RCC 7860 (cell line): ENCODE data around the gene PINLYP.

Source experiments
- DNase-seq: peaks from one replicate; pipeline ENCODE4 v3.0.0-alpha.2; 2015; ENCODE audit warnings: low spot score
- FAIRE-seq: peaks from 2 replicates; lab custom pipeline; 2012; peaks lifted over from hg19 to GRCh38; lab: Jason Lieb, UNC

The PINLYP gene

DNA sequence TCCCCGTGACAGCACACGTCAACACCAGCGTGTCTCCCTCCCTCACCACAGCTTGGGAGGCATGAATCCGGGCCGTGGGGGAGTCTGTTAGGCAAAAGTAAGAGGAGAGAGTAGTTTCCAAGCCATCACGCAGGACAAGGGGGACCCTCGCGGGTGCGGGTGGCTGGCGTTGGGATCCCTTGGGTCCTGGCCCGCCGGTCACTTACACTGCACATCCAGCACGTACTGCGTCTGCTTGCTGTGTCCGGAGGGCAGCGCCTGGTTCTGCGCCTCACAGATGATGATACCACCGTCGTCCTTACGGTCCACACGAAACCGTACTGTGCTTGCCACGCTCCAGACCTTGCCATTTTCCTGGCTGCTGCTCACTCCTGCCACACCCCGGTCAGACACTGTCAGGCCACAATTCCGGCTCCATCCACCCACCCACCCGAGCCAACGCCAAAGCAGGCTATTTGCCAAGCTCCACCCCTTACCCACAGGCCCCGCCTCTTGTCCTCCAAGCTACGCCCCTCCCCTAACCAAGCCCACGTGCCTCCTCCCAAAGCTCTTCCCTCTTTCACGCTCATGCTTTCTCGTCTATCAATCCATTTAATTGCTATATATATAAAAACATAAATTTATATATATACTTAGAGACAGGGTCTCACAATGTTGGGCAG, 50.4 kb downstream of the PINLYP start:
- FAIRE-seq = no peak

DNA sequence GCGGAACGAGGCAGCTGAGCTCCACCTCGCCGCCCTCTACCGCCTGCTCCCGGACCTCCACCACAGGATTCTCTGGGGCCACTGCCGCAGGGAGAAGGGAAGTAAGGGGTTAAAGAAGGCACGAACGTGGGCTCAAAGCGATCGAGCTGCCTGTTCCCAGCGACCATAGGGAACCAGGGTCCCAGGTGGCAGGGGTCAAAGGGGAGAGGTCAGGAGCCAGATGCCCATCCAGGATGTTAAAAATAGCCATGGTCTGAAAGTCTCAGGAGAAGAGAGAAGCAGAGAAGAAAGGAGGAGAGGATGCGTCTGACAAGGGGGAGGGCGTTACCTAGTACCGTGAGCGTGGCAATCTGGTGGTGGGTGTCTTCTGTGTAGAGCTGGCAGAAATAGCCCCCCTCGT, 51.2 kb downstream of the PINLYP start:
- DNase-seq = no peak
- no peak for FAIRE-seq

More for the DNA sequence above, 50.4 kb downstream of the PINLYP start:
- DNase-seq = no peak

DNA sequence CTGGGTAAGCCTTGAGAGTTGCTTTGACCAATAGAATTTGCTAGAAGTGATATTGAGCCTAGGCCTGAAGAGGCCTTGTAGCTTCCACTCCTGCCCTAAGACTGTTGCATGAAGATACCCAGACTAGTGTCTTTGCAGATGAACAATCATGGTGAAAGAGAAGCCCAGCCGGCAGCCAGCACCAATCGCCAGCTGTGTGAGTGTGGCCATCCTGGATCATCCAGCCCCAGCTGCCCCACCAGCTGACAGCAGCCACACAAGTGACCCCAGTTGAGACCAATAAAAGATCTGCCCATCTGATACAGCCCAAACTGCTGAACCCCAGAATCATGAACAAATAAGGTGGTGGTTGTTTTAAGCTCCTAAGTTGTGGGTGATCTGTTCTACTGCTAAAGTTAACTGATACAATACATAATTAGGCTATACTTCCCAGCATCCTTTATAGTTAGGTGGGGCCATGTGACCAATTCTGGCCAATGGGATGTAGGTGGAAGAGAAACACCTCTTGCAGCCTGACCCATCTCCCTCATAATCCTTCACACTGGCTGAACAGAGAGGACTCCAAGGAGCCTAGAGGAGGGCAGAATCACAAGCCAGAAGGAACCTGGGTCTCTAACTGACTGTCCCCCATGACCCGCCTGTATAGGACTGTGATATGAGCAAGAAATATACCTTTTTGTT, 53.2 kb downstream of the PINLYP start:
- DNase-seq (no peak), FAIRE-seq (no peak)

DNA sequence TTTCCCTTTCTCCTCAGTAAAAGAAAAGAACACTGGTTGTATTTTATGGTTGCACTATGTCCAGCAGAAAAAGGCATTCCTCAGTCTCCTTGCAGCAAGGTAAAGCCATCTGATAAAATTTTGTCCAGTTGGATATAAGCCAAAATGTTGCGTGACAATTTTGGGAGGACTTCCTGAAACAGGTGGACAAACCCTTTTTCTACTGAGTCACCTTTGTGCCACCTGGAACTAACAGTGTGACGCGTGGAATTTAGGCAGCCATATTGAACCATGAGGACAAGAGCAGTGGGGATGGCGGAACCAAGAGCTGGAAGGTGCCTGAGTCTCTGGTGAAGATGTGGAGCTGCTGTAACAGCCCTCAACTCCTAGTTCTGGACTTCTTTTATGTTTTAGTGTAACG, 55.9 kb downstream of the PINLYP start:
- no peak for FAIRE-seq
- no peak for DNase-seq
